ENCODE results near the gene ARMC10.
"Not testable (repeated sequence)": the region's sequence is repeated elsewhere in the genome, so short reads cannot be mapped to it uniquely, and the experiment has no call there.

Gene ARMC10

GRCh38 chr7:103074519-103075336 lies at the start of gene ARMC10, which contains the start of gene FBXL13:
ARMC10 (plus strand) TSS chr7:103075140; CDS start chr7:103075273, 133 bp downstream.
FBXL13 (minus strand) TSS chr7:103074796.
- TF ChIP-seq CTCF (conservative IDR thresholded peaks at IDR 0.05; ENCODE audit: low read length), result 0 out of 2 replicates have a peak, but pooled peaks have one; percentile 5
- H3K4me3 ChIP-seq (ENCODE audit: low read length), result peak within 1 kb of the TSS; percentile 96
- peak; percentile 87 for DNase-seq (ENCODE audit: low read depth)

- no peak overlapping the region for H3K4me3 ChIP-seq (ENCODE audit: low read length)
- DNase-seq (ENCODE audit: low read depth), result no peak
- no peak for TF ChIP-seq CTCF (conservative IDR thresholded peaks at IDR 0.05; ENCODE audit: low read length)
Observed at GRCh38 chr7:103025341-103025740, 49.6 kb upstream of the ARMC10 start.

DNA sequence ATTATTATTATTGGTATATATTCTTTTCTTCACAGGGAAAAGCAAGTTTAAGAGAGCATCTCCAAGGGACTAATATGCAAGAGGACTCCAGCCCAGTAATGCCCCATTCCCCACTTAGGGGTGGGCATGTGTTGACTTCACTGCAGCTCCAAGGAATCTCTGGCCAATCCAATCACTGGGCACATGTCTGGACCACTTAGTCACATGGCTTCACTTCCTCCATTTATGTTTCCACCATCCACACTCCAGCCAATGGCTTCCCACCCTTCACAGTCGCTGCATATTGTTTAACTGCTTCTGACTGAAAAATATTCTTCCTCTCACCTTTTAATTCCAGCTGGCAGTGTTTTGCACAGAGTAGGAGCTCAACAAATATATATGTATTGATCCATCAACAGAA lies 43.9 kb upstream of the ARMC10 start:
- H3K4me3 ChIP-seq (ENCODE audit: low read length), result no peak overlapping the region
- no peak for TF ChIP-seq CTCF (conservative IDR thresholded peaks at IDR 0.05; ENCODE audit: low read length)
- no peak for DNase-seq (ENCODE audit: low read depth)

DNA sequence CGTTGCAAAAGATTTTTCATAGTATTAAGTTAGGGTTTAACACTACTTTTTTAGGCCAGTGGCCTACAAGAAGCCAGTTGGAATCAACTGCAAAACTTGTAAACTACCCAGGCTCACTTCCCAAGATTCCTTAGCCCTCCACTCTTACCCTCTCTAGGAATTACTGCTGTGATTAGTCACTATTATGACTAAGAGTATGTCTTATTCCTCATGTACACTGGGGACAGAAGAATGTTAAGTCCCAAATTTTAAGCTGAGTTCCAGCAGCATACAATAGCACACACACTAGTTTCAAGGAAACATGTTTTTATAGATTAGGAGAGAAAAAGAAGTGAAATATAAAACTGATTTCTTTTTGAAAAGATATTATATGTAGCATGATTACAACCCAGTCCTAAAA lies 43.2 kb upstream of the ARMC10 start:
- DNase-seq (ENCODE audit: low read depth), result peak; percentile 1
- TF ChIP-seq CTCF (conservative IDR thresholded peaks at IDR 0.05; ENCODE audit: low read length), result no peak
- no peak overlapping the region for H3K4me3 ChIP-seq (ENCODE audit: low read length)

DNA sequence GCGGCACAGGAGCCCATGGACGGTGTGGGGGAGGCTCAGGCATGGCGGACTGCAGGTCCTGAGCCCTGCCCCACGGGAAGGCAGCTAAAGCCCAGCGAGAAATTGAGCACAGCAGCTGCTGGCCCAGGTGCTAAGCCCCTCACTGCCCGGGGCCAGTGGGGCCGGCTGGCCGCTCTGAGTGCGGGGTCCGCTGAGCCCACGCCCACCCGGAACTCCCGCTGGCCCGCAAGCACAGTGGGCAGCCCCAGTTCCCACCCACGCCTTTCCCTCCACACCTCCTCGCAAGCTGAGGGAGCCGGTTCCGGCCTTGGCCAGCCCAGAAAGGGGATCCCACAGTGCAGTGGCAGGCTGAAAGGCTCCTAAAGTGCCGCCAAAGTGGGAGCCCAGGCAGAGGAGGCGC lies 40.6 kb upstream of the ARMC10 start:
- not testable (repeated sequence) for H3K4me3 ChIP-seq (ENCODE audit: low read length); DNase-seq (ENCODE audit: low read depth)

- H3K4me3 ChIP-seq (ENCODE audit: low read length), result no peak overlapping the region
- no peak for DNase-seq (ENCODE audit: low read depth)
- no peak for TF ChIP-seq CTCF (conservative IDR thresholded peaks at IDR 0.05; ENCODE audit: low read length)
Observed at GRCh38 chr7:103037476-103037822, 37.5 kb upstream of the ARMC10 start.

GRCh38 chr7:103037823-103038739 lies 36.9 kb upstream of the ARMC10 start:
- not testable (repeated sequence) for DNase-seq (ENCODE audit: low read depth); H3K4me3 ChIP-seq (ENCODE audit: low read length)

- H3K4me3 ChIP-seq (ENCODE audit: low read length); DNase-seq (ENCODE audit: low read depth): not testable (repeated sequence)
Observed at GRCh38 chr7:103041815-103042214, 33.1 kb upstream of the ARMC10 start.

All from AG10803 (cell line).